GM10266 (cell line): Measurements from ENCODE around the gene MRPL32.

Experiments
- DNase-seq: peaks from one replicate; pipeline ENCODE4 v3.0.0; 2012; ENCODE audit errors: extremely low spot score
- TF ChIP-seq, protein P1 (sequence below): IDR thresholded peaks from 2 replicates; pipeline ENCODE4 v1.5.1; 2012; ENCODE audit warnings: mild to moderate bottlenecking, low read depth; ENCODE audit not compliant: control insufficient read depth, insufficient read depth; ENCODE audit errors: missing control alignments

MRPL32 gene

DNA sequence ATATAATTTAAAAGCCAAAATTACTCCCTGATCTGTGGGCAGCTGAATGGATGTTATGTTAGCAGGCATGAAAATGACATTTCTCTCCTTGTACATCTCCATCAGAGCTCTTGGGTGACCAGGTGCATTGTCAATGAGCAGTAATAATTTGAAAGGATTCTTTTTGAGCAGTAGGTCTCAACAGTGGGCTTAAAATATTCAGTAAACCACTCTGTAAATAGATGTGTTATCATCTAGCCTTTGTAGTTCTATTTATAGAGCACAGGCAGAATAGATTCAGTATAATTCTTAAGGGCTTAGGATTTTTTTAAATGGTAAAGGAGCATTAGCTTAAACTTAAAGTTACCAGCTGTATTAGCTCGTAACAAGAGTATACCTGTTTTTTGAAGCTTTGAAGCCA lies 52.0 kb downstream of the MRPL32 start:
- DNase-seq: no peak
- TF ChIP-seq, protein P1, sequence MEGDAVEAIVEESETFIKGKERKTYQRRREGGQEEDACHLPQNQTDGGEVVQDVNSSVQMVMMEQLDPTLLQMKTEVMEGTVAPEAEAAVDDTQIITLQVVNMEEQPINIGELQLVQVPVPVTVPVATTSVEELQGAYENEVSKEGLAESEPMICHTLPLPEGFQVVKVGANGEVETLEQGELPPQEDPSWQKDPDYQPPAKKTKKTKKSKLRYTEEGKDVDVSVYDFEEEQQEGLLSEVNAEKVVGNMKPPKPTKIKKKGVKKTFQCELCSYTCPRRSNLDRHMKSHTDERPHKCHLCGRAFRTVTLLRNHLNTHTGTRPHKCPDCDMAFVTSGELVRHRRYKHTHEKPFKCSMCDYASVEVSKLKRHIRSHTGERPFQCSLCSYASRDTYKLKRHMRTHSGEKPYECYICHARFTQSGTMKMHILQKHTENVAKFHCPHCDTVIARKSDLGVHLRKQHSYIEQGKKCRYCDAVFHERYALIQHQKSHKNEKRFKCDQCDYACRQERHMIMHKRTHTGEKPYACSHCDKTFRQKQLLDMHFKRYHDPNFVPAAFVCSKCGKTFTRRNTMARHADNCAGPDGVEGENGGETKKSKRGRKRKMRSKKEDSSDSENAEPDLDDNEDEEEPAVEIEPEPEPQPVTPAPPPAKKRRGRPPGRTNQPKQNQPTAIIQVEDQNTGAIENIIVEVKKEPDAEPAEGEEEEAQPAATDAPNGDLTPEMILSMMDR: no peak

DNA sequence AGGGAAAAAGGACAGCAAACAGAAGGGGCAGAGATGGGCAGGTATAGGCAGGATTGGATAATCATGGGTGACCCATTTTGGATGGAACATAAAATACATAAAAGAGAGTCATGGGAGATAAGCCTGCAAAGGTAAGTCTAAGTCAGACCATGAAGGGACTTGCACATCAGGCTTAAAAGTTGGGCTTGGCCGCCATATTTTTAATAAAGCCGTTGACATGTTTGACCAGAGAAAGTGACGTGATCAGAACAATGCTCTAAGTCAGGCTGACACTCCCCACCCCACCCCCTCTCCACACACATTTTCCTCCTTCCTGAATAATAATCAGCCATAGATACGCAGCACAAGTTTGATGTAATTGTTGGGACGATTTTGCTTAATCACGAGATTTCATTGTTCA lies 54.0 kb downstream of the MRPL32 start:
- no peak for DNase-seq

DNA sequence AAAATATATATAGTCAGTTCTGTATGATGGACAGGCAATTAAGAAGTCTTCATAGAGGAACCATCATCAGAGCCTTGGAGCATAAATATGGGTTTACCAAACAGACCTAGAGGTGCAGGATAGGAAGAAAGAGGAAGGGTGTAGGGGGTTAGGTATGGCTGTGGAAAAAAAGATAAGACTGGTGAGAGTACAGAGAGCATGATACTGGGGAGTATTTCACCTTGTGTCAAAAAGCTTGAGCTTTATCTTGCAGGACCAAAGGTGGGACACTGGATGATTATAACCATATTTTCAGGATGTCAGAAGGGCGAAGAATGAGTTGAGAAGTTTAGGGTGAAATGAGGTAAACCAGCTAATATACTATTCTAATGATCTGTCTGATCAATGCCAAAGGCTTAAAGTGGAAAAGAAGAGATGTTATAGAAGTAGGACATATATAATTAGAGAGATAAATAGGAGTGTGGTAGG lies 54.6 kb downstream of the MRPL32 start:
- TF ChIP-seq, protein P1: no peak
- DNase-seq: no peak

More for the DNA sequence above, 54.0 kb downstream of the MRPL32 start:
- TF ChIP-seq, protein P1: no peak
